Mucosa of stomach (tissue), 1 donor: ENCODE data around the gene PRKAR1B.

Source experiments
- H3K27me3 ChIP-seq: one replicate; pipeline ENCODE4 v1.7.0; 2013; ENCODE audit warnings: mild to moderate bottlenecking, low read length; ENCODE audit not compliant: control insufficient read depth, insufficient read depth
- H3K36me3 ChIP-seq: one replicate; pipeline ENCODE4 v1.7.0; 2013; ENCODE audit warnings: low read length; ENCODE audit not compliant: control insufficient read depth, insufficient read depth
- H3K4me1 ChIP-seq: one replicate; pipeline ENCODE4 v1.7.0; 2013; ENCODE audit warnings: mild to moderate bottlenecking, low read length; ENCODE audit not compliant: control insufficient read depth, insufficient read depth
- H3K4me3 ChIP-seq: one replicate; pipeline ENCODE4 v1.7.0; 2013; ENCODE audit warnings: low read length
- H3K9ac ChIP-seq: one replicate; pipeline ENCODE4 v1.7.0; 2013; ENCODE audit warnings: mild to moderate bottlenecking, low read length, moderate library complexity
- H3K9me3 ChIP-seq: one replicate; pipeline ENCODE4 v1.7.0; 2013; ENCODE audit warnings: mild to moderate bottlenecking, low read length, moderate library complexity; ENCODE audit not compliant: control insufficient read depth
- donor health status: Pancreatic carcinoma.

PRKAR1B gene

DNA sequence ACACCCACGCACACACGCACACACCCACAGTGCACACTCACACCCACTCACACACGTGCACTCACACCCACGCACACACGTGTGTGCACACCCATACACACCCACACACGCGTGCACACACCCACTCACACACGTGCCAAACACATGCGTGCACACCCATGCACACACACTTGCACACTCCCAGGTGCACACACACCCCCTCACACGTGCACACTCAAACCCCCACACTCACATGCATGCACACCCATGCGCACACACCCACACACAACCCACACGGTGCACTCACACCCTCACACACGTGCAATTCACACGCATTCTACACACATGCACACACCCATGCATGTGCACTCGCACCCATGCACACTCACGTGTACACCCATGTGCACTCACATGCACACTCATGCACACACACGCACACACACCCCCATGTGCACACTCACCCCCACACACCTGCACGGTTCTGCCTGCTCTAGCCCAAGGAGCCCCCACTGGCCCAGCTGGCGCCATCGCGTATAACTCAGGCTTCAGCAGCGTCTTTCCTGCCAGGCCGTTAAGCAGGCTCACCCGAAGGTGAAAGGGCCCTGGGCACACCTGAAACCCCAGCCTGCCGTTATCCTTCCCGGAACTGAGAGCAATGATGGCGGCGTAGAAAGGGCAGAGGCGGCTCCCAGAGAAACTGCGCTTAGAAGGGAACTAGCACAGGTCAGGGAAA lies 143.5 kb downstream of the PRKAR1B start:
- Histone ChIP-seq H3K27me3 (no peaks in the 10 kb centered on the region), H3K9me3 (no peaks in the 10 kb centered on the region), H3K36me3 (no peaks in the 10 kb centered on the region), H3K4me3 (no peak overlapping the region), H3K4me1 (no peaks in the 10 kb centered on the region), H3K9ac (no peak overlapping the region)

- H3K4me1 ChIP-seq = no peaks in the 10 kb centered on the region
- no peaks in the 10 kb centered on the region for H3K27me3 ChIP-seq
- H3K4me3 ChIP-seq = no peak overlapping the region
- H3K36me3 ChIP-seq = no peaks in the 10 kb centered on the region
- no peaks in the 10 kb centered on the region for H3K9me3 ChIP-seq
- H3K9ac ChIP-seq = no peak overlapping the region
Observed at GRCh38 chr7:582931-583330, 144.2 kb downstream of the PRKAR1B start.

DNA sequence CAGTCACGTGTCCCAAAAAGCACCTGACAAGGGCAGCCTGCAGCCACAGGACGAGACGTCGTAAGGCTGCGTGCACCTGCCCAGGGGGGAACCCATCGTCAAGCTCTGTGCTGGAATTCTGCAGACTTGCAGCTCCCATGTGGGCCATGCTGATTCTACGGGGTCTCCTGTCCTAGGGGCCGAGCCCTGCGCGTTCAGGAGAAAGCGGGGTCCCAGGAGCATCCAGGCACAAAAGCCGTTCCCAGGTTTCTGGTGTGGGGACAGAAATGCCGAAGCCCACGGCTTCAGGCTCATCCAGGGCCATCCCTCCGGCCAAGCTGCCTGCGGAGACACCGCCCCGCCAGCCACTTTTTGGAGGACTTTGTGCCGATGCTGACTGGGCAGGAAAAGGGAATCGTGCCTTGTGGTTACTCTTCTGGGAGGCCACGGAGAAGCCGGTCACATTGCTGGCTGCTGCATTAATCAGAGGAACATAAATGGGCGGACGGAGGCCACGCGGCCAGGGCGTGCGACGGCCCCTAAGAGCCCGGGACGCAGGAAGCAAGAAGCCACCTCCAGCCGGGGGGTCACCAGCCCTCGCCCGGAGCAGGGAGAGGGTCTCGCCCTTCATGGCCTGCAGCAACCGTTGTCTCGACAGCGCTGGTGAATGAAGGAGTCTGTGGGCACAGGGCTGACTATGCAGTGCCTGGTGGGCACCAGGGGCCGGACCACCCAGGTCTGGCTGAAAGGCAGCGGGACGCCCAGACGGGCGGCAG lies 144.8 kb downstream of the PRKAR1B start:
- Histone ChIP-seq H3K36me3 (no peaks in the 10 kb centered on the region), H3K9ac (no peak overlapping the region), H3K9me3 (no peaks in the 10 kb centered on the region), H3K4me1 (no peaks in the 10 kb centered on the region), H3K27me3 (no peaks in the 10 kb centered on the region), H3K4me3 (no peak overlapping the region)

DNA sequence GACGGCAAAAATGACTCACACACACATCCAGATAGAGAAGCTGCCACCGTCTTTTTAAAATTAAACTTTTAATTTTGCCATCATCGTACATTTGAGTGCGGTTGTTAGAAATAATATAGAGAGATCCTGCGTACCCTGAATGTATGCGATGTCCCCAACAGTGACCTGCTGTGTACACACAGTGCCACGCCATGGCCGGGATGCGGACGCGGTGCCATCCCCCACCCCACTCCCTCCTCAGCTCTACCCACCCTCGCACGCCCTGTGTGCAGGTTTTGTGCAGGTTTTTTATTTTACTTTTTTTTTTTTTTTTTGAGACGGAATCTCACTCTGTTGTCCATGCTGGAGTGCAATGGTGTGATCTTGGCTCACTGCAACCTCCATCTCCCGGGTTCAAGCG lies 148.7 kb downstream of the PRKAR1B start:
- H3K36me3 ChIP-seq = no peaks in the 10 kb centered on the region
- H3K4me3 ChIP-seq = no peak overlapping the region
- H3K27me3 ChIP-seq = no peaks in the 10 kb centered on the region
- H3K9me3 ChIP-seq = no peaks in the 10 kb centered on the region
- no peaks in the 10 kb centered on the region for H3K4me1 ChIP-seq
- H3K9ac ChIP-seq = no peak overlapping the region

GRCh38 chr7:577741-578370 lies 149.2 kb downstream of the PRKAR1B start:
- Histone ChIP-seq H3K36me3 (no peaks in the 10 kb centered on the region), H3K4me3 (no peak overlapping the region), H3K4me1 (no peaks in the 10 kb centered on the region), H3K9me3 (no peaks in the 10 kb centered on the region), H3K9ac (no peak overlapping the region), H3K27me3 (no peaks in the 10 kb centered on the region)

- H3K36me3 ChIP-seq = no peaks in the 10 kb centered on the region
- H3K4me3 ChIP-seq = no peak overlapping the region
- no peaks in the 10 kb centered on the region for H3K9me3 ChIP-seq
- H3K4me1 ChIP-seq = no peaks in the 10 kb centered on the region
- H3K9ac ChIP-seq = no peak overlapping the region
- H3K27me3 ChIP-seq = no peaks in the 10 kb centered on the region
Observed at GRCh38 chr7:577278-577665, 149.8 kb downstream of the PRKAR1B start.

- Histone ChIP-seq H3K4me3 (no peak overlapping the region), H3K9me3 (no peaks in the 10 kb centered on the region), H3K27me3 (no peaks in the 10 kb centered on the region), H3K4me1 (no peaks in the 10 kb centered on the region), H3K36me3 (no peaks in the 10 kb centered on the region), H3K9ac (no peak overlapping the region)
Observed at GRCh38 chr7:576524-577277, 150.4 kb downstream of the PRKAR1B start.

DNA sequence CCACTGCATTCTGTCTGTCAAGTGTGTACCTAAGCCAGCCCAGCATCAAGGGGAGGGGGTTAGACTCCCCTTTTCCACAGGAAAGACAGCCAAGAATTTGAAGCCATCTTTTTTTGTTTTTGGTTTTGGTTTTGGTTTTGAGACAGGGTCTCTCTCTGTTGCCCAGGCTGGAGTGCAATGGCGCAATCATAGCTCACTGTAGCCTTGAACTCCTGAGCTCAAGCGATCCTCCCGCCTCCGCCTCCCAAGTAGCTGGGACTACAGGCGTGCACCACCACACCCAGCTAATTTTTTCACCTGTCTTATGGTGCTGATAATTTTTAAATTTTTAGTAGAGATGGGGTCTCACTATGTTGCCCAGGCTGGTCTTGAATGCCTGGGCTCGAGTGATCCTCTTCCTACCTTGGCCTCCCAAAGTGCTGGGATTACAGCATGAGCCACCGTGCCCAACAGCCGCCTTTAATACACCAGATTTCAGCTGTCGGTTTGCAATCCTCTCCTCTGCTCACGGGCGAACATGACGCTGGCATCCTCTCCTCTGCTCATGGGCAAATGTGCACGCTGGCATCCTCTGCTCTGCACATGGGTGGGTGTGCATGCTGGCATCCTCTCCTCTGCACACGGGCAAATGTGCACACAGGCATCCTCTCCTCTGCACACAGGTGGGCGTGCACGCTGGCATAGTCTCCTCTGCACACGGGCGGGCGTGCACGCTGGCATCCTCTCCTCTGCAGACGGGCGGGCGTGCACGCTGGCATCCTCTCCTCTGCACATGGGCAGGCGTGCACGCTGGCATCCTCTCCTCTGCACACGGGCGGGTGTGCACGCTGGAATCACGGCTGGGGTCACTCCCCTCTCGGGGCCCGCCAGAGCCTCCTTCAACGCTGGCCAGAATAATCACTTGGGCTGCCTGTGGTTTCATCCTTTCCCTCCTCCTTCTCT lies 151.4 kb downstream of the PRKAR1B start:
- Histone ChIP-seq H3K36me3 (no peaks in the 10 kb centered on the region), H3K9ac (no peak overlapping the region), H3K27me3 (no peaks in the 10 kb centered on the region), H3K4me1 (no peaks in the 10 kb centered on the region), H3K4me3 (no peak overlapping the region), H3K9me3 (no peaks in the 10 kb centered on the region)

DNA sequence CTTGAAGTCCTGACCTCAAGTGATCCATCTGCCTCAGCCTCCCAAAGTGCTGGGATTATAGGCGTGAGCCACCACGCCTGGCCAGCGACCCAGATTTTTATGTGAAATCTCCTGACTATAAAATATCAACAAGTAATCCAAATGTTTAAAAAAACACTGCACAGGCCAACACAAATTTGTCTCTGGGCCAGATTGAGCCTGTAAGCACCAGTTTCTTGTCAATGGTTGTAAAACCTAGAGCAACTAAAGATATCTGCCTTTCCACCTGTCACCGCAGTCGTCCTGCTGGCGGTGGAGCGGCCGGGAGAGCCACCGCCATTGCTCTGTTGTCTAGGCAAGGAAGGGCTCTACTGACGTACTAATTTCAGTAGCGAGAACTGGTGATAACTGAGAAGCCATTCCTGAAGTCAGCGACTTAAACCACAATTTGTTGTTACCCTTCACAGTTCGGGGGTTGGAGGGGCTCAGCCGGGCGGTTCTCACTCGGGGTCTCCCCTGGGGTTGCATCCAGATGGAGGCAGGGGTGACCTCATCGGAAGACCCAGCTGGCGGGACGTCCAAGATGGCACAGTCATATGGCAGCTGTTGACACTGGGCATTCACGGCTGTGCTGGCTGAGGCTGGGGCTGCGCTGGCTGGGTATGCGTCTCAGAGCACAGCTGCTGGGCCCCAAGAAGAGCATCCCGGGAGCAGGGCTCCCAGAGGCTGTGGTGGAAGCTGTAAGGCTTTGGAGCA lies 152.3 kb downstream of the PRKAR1B start:
- no peak overlapping the region for H3K4me3 ChIP-seq
- no peak overlapping the region for H3K9ac ChIP-seq
- H3K4me1 ChIP-seq = no peaks in the 10 kb centered on the region
- no peaks in the 10 kb centered on the region for H3K36me3 ChIP-seq
- no peaks in the 10 kb centered on the region for H3K27me3 ChIP-seq
- no peaks in the 10 kb centered on the region for H3K9me3 ChIP-seq

GRCh38 chr7:573933-574381 lies 153.1 kb downstream of the PRKAR1B start:
- Histone ChIP-seq H3K27me3 (no peaks in the 10 kb centered on the region), H3K4me1 (no peaks in the 10 kb centered on the region), H3K4me3 (no peak overlapping the region), H3K9me3 (no peaks in the 10 kb centered on the region), H3K9ac (no peak overlapping the region), H3K36me3 (no peaks in the 10 kb centered on the region)
